IMR-90 (cell line): ENCODE measurements around the gene AQP5. TPM values are rescaled to one million over a fixed set of nuclear protein-coding genes. Genes with fewer than 3 reads are reported as not detected.

Source experiments
- ATAC-seq: fragments of 200-7000 bp; cut with Tn5 transposase; 2 replicates; pipeline ENCODE4 v1.9.1; 2020; ENCODE audit warnings: low read depth, mild to moderate bottlenecking, moderate library complexity
- BruUV-seq: library from RNA; stranded (reverse); fragments of 400-500 nt; replicated peaks from 2 replicates; lab custom pipeline; 2021; lab: Mats Ljungman, UMichigan
- CTCF ChIA-PET: fragments of 300-600 bp; formaldehyde crosslinking; extraction: SDS; loops from one replicate; lab custom pipeline; 2021; ENCODE audit warnings: antibody characterized with exemption; lab: Yijun Ruan, JAX
- POLR2A ChIA-PET: fragments of 300-600 bp; sonication (Branson Sonifier 250); formaldehyde crosslinking; loops from one replicate; lab custom pipeline; 2022; ENCODE audit warnings: antibody characterized with exemption; ENCODE audit not compliant: unreplicated experiment; lab: Charles Lee
- DNase-seq: peaks from one replicate; pipeline ENCODE4 v3.0.0; 2013
- H2AFZ ChIP-seq: replicated peaks from 2 replicates; pipeline ENCODE3; 2013; ENCODE audit warnings: low read length, mild to moderate bottlenecking; ENCODE audit not compliant: poor library complexity
- H2AK5ac ChIP-seq: 2 replicates; pipeline ENCODE4 v1.6.1; 2013; ENCODE audit warnings: low read depth, low read length, inconsistent platforms
- H2AK9ac ChIP-seq: replicated peaks from 2 replicates; pipeline ENCODE3; 2013; ENCODE audit warnings: mild to moderate bottlenecking, low read depth, low read length, moderate library complexity; ENCODE audit not compliant: poor library complexity
- H2BK120ac ChIP-seq: 2 replicates; pipeline ENCODE4 v1.6.1; 2013; ENCODE audit warnings: low read depth, low read length, inconsistent platforms
- H2BK15ac ChIP-seq: 3 replicates; pipeline ENCODE4 v1.6.1; 2013; ENCODE audit warnings: low read depth, low read length, inconsistent platforms
- H2BK20ac ChIP-seq: 2 replicates; pipeline ENCODE4 v1.6.1; 2013; ENCODE audit warnings: low read depth, mild to moderate bottlenecking, inconsistent platforms, low read length, moderate library complexity
- H2BK5ac ChIP-seq: 2 replicates; pipeline ENCODE4 v1.6.1; 2013; ENCODE audit warnings: mild to moderate bottlenecking, low read depth, low read length, inconsistent platforms; ENCODE audit not compliant: poor library complexity, severe bottlenecking
- H3K14ac ChIP-seq: replicated peaks from 2 replicates; pipeline ENCODE4 v1.6.1; 2013; ENCODE audit warnings: low read depth, low read length, inconsistent platforms
- H3K18ac ChIP-seq: 2 replicates; pipeline ENCODE4 v1.6.1; 2013; ENCODE audit warnings: low read depth, low read length, control low read depth
- H3K23ac ChIP-seq: 2 replicates; pipeline ENCODE4 v1.6.1; 2013; ENCODE audit warnings: low read depth, low read length, inconsistent platforms
- H3K27ac ChIP-seq: 2 replicates; pipeline ENCODE4 v1.5.1; 2013; ENCODE audit warnings: mild to moderate bottlenecking, control low read depth, low read length; ENCODE audit not compliant: insufficient read depth
- H3K27me3 ChIP-seq: 2 replicates; pipeline ENCODE4 v1.6.1; 2013; ENCODE audit warnings: low read length; ENCODE audit not compliant: control insufficient read depth, insufficient read depth
- H3K36me3 ChIP-seq: 2 replicates; pipeline ENCODE4 v1.6.1; 2013; ENCODE audit warnings: low read length, mixed read lengths; ENCODE audit not compliant: control insufficient read depth, insufficient read depth
- H3K4ac ChIP-seq: 2 replicates; pipeline ENCODE4 v1.6.1; 2013; ENCODE audit warnings: low read depth, low read length, inconsistent platforms
- H3K4me1 ChIP-seq: 2 replicates; pipeline ENCODE4 v1.6.1; 2013; ENCODE audit warnings: low read length, mixed read lengths; ENCODE audit not compliant: control insufficient read depth, insufficient read depth
- H3K4me2 ChIP-seq: 2 replicates; pipeline ENCODE4 v1.6.1; 2013; ENCODE audit warnings: low read depth, mild to moderate bottlenecking, control low read depth, low read length, moderate library complexity
- H3K4me3 ChIP-seq: 2 replicates; pipeline ENCODE4 v1.5.1; 2013; ENCODE audit warnings: low read depth, mild to moderate bottlenecking, control low read depth, low read length, moderate library complexity; ENCODE audit not compliant: insufficient read depth
- H3K56ac ChIP-seq: 2 replicates; pipeline ENCODE4 v1.6.1; 2013; ENCODE audit warnings: low read length, inconsistent platforms; ENCODE audit not compliant: insufficient read depth; ENCODE audit errors: extremely low read depth
- H3K79me1 ChIP-seq, 2 experiments: 2 replicates each; pipeline ENCODE4 v1.6.1; 2013; ENCODE audit warnings: low read length in 2 of 2, inconsistent platforms in 1 of 2, low read depth in 1 of 2
- H3K9ac ChIP-seq: 2 replicates; pipeline ENCODE4 v1.6.1; 2013; ENCODE audit warnings: low read depth, low read length, control low read depth
- H3K9me1 ChIP-seq: 2 replicates; pipeline ENCODE4 v1.6.1; 2013; ENCODE audit warnings: low read length, inconsistent platforms; ENCODE audit not compliant: insufficient read depth
- H3K9me3 ChIP-seq: 2 replicates; pipeline ENCODE4 v1.6.1; 2013; ENCODE audit warnings: low read length; ENCODE audit not compliant: control insufficient read depth, insufficient read depth
- H4K20me1 ChIP-seq: 2 replicates; pipeline ENCODE4 v1.6.1; 2013; ENCODE audit warnings: low read length, inconsistent platforms; ENCODE audit not compliant: insufficient read depth
- H4K5ac ChIP-seq: 2 replicates; pipeline ENCODE4 v1.6.1; 2013; ENCODE audit warnings: mild to moderate bottlenecking, low read depth, low read length, control low read depth
- H4K8ac ChIP-seq, 2 experiments: 2 replicates each; pipeline ENCODE4 v1.6.1; 2013; ENCODE audit warnings: low read depth in 2 of 2, low read length in 2 of 2, control low read depth in 1 of 2, inconsistent platforms in 1 of 2
- H4K91ac ChIP-seq: 2 replicates; pipeline ENCODE4 v1.6.1; 2013; ENCODE audit warnings: low read depth, low read length, inconsistent platforms; ENCODE audit not compliant: insufficient read depth
- CEBPB ChIP-seq: IDR thresholded peaks from 2 replicates; pipeline ENCODE4 v1.6.1; 2012; ENCODE audit warnings: low read depth, low read length, improper control_type of control experiment
- RCOR1 ChIP-seq: IDR thresholded peaks from 2 replicates; pipeline ENCODE4 v1.6.1; 2012; ENCODE audit warnings: mild to moderate bottlenecking, low read length, improper control_type of control experiment; ENCODE audit not compliant: insufficient replicate concordance
- WGBS, 2 experiments: methylation state at CpG; one replicate each; pipeline versions ENCODE4 v1.1.5 to v1.1.7; 2013; ENCODE audit warnings: missing lambda C conversion rate in 2 of 2; ENCODE audit not compliant: insufficient read length in 1 of 2; ENCODE audit errors: extremely low coverage in 2 of 2; 5-methylcytosine and 5-hydroxymethylcytosine counted together
- dilution Hi-C: fragments of 300-500 bp; cut with HindIII; formaldehyde crosslinking; loops from one replicate; pipeline ENCODE4 v1.14.3; 2018; ENCODE audit warnings: low sequenced_read_pairs; ENCODE audit not compliant: unreplicated experiment
- in situ Hi-C: fragments of 300-500 bp; cut with MboI; formaldehyde crosslinking; loops from 3 replicates; pipeline ENCODE4 v1.14.3; 2019; ENCODE audit warnings: low sequenced_read_pairs, inconsistent platforms, mixed read lengths
- intact Hi-C: fragments of 100-400 bp; cut with micrococcal nuclease; formaldehyde crosslinking; loops from 2 replicates; pipeline ENCODE4 v1.10.0; 2022
- polyA plus RNA-seq, 3 experiments: library from polyadenylated mRNA; depleted of rRNA; stranded (reverse); fragments of >200 nt; gene quantifications; 2 replicates each; pipeline ENCODE4 v1.2.3, GENCODE V29; 2012; ENCODE audit warnings: low replicate concordance in 1 of 3
- total RNA-seq: library from RNA; depleted of rRNA; stranded (reverse); fragments of >200 nt; gene quantifications from 2 replicates; pipeline ENCODE4 v1.2.3, GENCODE V29; 2012

AQP5 gene
- total and polyA plus RNA-seq, 2 of the 4 experiments (the other 2 are of a cell fraction), result not detected

GRCh38 chr12:49934505-49934904 lies 27.2 kb upstream of the AQP5 start:
- H3K4ac ChIP-seq, result no peak overlapping the region
- in situ Hi-C loops, result no loop called here
- H3K14ac ChIP-seq, result no peak overlapping the region
- no peak overlapping the region for H2BK120ac ChIP-seq
- no peak overlapping the region for H2BK5ac ChIP-seq
- H3K23ac ChIP-seq, result no peak overlapping the region
- H4K5ac ChIP-seq, result no peak overlapping the region
- H3K9ac ChIP-seq, result no peak overlapping the region
- no CpG with 5 or more reads among the region's 3 CpGs for WGBS, 2 experiments
- ChIA-PET POLR2A (interaction anchor here (0.5 kb wide), 1 partner anchor 9 kb away, joined by 3 read pairs; no protein-coding TSS in a partner anchor), CTCF (interaction anchor here (3.2 kb wide), 1 partner anchor 11 kb away, joined by 15 read pairs; no protein-coding TSS in a partner anchor)
- no peak overlapping the region for H2AFZ ChIP-seq
- no peaks in the 10 kb centered on the region for H4K20me1 ChIP-seq
- no peak overlapping the region for H3K27ac ChIP-seq
- no peak overlapping the region for H3K56ac ChIP-seq
- DNase-seq (no peak), ATAC-seq (no peak)
- TF ChIP-seq CEBPB, result 0 out of 2 replicates have a peak, but pooled peaks have one; percentile 5
- no peak for TF ChIP-seq RCOR1
- no peaks in the 10 kb centered on the region for H3K36me3 ChIP-seq
- H3K4me2 ChIP-seq, result no peak overlapping the region
- peaks cover 2% of the 10 kb centered on the region; the same call in 1 of the 2 replicates for H3K4me1 ChIP-seq
- no peak overlapping the region for H2BK15ac ChIP-seq
- no peak overlapping the region for H3K18ac ChIP-seq
- H3K9me3 ChIP-seq, result no peaks in the 10 kb centered on the region
- no peak overlapping the region for H4K8ac ChIP-seq
- no peak overlapping the region for H2AK5ac ChIP-seq
- H3K4me3 ChIP-seq, result no peak overlapping the region
- H2BK20ac ChIP-seq, result no peak overlapping the region
- H4K91ac ChIP-seq, result no peak overlapping the region
- intact Hi-C loops, result no loop called here
- H2AK9ac ChIP-seq, result no peak overlapping the region
- H3K79me1 ChIP-seq, result no peaks in the 10 kb centered on the region
- no TSS peak for BruUV-seq
- H3K27me3 ChIP-seq, result no peaks in the 10 kb centered on the region
- no peaks in the 10 kb centered on the region for H3K9me1 ChIP-seq
- dilution Hi-C loops, result no loop called here
